Measurements from ENCODE around the gene STX8.

STX8 gene

DNA sequence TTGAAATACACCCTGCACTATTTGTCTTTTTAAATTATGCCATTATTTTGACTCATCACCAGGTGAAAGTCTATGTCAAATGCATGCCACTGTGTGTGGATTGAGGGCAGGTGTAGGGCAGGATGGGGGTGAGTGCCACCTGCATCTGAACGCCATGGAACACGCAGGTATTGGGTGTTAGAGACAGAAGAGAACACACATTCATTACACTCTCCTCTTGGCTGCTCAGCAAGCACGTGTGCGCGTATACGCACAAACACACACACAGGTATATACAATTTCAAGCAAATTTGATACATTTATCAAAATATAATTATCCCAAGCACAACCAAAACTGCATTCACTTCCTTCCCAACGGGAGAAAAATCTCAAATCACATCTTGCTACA, 285.4 kb downstream of the STX8 start:
- DNase-seq (ENCODE audit: low read depth), result no peak
- TF ChIP-seq, protein P1, sequence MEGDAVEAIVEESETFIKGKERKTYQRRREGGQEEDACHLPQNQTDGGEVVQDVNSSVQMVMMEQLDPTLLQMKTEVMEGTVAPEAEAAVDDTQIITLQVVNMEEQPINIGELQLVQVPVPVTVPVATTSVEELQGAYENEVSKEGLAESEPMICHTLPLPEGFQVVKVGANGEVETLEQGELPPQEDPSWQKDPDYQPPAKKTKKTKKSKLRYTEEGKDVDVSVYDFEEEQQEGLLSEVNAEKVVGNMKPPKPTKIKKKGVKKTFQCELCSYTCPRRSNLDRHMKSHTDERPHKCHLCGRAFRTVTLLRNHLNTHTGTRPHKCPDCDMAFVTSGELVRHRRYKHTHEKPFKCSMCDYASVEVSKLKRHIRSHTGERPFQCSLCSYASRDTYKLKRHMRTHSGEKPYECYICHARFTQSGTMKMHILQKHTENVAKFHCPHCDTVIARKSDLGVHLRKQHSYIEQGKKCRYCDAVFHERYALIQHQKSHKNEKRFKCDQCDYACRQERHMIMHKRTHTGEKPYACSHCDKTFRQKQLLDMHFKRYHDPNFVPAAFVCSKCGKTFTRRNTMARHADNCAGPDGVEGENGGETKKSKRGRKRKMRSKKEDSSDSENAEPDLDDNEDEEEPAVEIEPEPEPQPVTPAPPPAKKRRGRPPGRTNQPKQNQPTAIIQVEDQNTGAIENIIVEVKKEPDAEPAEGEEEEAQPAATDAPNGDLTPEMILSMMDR (IDR thresholded peaks at IDR 0.05; ENCODE audit: insufficient read depth, low read depth, low read length, missing control alignments), result no peak
- H3K4me3 ChIP-seq (ENCODE audit: low read length), result peak overlapping the region; percentile 3

DNA sequence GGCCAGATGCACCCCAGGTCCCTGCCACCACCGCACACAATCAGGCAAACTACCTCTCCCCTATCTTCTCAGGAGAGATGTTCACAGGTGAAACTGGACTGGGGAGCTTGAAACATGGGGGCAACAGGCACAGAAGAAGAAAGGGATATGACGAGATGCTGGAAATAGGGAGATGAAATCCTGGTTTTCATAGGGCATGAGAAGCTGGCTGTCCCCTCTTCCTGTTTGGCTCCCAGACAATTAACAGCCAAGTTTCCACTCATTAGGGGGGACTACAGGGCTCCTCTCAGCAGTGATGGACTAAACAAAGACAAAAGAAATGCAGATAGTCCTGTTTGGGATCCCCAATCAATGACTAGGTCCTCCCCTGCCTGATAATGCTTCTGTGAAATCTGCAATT, 288.3 kb downstream of the STX8 start:
- no peak for DNase-seq (ENCODE audit: low read depth)
- no peak overlapping the region for H3K4me3 ChIP-seq (ENCODE audit: low read length)
- TF ChIP-seq, protein P1 (IDR thresholded peaks at IDR 0.05; ENCODE audit: insufficient read depth, low read depth, low read length, missing control alignments), result no peak

DNA sequence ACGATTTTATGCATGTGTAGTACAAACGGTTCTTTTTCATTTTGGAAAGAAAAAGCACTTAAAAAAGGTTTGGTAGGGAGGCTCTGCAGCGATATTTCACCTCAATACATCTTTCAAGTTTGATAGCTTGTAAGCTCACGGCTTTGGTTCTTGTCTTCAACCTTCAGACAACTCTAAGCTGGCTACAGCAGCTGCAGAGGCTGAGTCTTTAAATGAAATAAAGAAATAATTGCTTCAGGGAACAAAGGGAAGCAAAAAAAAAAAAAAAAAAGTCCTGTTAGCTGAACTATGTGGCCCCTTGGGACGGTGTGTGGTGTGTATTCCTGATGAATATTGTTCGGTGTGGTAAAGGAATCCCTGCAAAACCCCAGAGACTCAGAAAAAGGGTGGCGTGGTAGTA, 289.2 kb downstream of the STX8 start:
- TF ChIP-seq, protein P1 (IDR thresholded peaks at IDR 0.05; ENCODE audit: insufficient read depth, low read depth, low read length, missing control alignments), result no peak
- no peak for DNase-seq (ENCODE audit: low read depth)
- no peak overlapping the region for H3K4me3 ChIP-seq (ENCODE audit: low read length)

DNA sequence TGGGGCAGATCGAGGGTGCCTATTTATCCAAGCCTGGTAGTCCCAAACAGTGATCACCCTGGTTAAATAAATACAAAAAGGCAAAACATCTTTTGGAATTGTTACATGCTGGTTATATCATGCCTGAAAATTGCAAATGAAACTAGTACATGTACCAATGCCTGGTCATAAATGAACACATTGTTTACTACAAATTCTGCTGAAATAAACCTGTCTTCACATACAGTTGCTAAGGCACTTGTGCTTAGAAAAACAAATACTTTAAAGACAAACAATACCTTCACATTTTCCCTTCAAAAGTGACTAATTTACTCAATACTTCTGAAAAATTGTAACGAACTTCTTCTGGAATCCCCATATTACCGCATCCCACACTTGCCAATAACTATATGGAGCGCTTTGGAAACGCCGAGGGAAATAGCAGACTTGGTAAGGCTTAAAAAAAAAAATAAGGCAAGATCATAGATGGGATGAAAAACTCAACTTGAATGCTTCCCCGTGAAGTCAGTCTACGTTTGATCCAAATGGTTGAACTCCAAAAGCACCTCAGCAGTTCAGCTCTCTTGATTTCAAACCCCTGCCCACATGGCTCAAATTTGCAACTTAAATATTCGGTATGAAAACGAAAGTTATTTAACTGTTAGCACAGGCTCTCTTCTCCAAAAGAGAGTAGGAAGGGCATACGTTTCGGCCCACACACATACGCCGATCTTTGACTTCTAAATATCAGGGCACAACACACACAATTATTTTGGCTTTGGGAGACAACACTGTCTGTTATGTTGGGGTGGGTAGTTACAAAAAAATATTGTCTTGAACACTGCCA, 289.8 kb downstream of the STX8 start:
- TF ChIP-seq, protein P1 (IDR thresholded peaks at IDR 0.05; ENCODE audit: insufficient read depth, low read depth, low read length, missing control alignments), result no peak
- no peak overlapping the region for H3K4me3 ChIP-seq (ENCODE audit: low read length)
- DNase-seq (ENCODE audit: low read depth), result no peak

DNA sequence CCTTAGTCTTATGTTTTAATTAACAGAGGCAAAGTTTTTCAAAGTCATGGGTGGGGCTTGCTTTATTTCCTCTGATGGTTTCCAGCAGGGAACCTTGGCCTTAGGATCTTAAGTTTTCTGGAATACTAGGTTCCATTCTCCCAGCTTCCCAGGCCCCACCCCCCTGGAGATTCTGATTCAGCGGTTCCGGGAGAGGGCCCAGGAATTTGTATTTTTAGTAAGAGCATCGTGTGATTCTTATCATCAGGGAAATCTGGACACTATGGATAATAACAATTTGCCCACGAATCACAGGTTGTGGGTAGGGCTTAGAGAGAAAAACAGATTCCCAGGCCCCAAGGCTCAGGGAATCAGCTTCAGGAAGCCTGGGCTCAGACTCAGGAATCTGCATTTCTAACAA, 290.7 kb downstream of the STX8 start:
- no peak for DNase-seq (ENCODE audit: low read depth)

DNA sequence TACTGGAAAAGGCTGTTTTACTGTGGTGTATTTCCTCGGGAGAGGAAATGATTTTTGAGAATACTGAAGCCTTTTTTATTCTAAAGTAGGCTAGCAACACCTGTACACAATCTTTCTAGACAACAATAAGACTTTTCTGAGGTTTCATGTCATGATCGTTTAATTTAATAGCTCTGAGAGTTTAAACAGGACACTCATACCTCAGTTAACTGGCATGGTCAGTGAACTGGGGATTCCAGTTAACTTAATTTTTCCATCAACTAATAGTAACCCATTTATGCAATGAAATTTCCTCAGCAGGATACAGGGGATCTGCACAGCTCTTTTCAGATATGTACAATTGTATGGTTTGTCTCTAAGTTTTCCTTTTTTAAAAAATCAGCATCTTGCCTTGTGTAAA, 291.7 kb downstream of the STX8 start:
- no peak for DNase-seq (ENCODE audit: low read depth)
- no peak overlapping the region for H3K4me3 ChIP-seq (ENCODE audit: low read length)
- TF ChIP-seq, protein P1 (IDR thresholded peaks at IDR 0.05; ENCODE audit: insufficient read depth, low read depth, low read length, missing control alignments), result no peak

More for the DNA sequence above, 290.7 kb downstream of the STX8 start:
- TF ChIP-seq, protein P1 (IDR thresholded peaks at IDR 0.05; ENCODE audit: insufficient read depth, low read depth, low read length, missing control alignments), result no peak
- H3K4me3 ChIP-seq (ENCODE audit: low read length), result no peak overlapping the region

DNA sequence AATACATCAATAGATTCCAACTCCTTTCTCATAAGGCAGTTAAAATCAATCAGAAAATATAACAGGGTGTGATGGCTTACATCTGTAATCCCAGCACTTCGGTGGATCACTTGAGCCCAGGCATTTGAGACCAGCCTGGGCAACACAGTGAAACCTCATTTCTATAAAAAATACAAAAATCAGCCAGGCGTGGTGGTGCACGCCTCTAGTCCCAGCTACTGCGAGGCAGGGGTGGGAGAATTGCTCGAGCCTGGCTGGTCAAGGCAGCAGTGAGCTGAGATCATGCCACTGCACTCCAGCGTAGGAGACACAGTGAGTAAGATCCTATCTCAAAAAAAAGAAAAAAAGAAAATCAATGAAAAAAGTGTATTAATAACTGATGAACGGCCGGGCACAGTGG, 295.7 kb downstream of the STX8 start:
- TF ChIP-seq, protein P1 (IDR thresholded peaks at IDR 0.05; ENCODE audit: insufficient read depth, low read depth, low read length, missing control alignments), result no peak
- no peak overlapping the region for H3K4me3 ChIP-seq (ENCODE audit: low read length)
- no peak for DNase-seq (ENCODE audit: low read depth)
